CD14-positive monocyte (primary cell): ENCODE data around the gene LRPPRC. TPM values are rescaled to one million over a fixed set of nuclear protein-coding genes. Genes with fewer than 3 reads are reported as not detected.
"Not testable (repeated sequence)": the region's sequence is repeated elsewhere in the genome, so short reads cannot be mapped to it uniquely, and the experiment has no call there.

Experiments
- DNase-seq, 3 donors: peaks; one replicate each; pipeline ENCODE4 v3.0.0-alpha.2; 2011 to 2022
- H2AFZ ChIP-seq: 2 replicates; pipeline ENCODE4 v1.6.0; 2012; ENCODE audit warnings: mild to moderate bottlenecking, low read depth, low read length, inconsistent platforms; ENCODE audit not compliant: insufficient read depth, poor library complexity, severe bottlenecking
- H3K27ac ChIP-seq, 2 donors: 1 replicate in 1 of 2; 2 replicates in 1 of 2; pipeline ENCODE4 v1.5.1; 2012 to 2013; ENCODE audit warnings: low read length in 2 of 2, control low read depth in 1 of 2, inconsistent platforms in 1 of 2, low read depth in 1 of 2, mild to moderate bottlenecking in 1 of 2
- H3K27me3 ChIP-seq, 2 donors: one replicate each; pipeline versions ENCODE4 v1.6.0 to v1.6.1; 2011 to 2013; ENCODE audit warnings: low read length in 2 of 2; ENCODE audit not compliant: control insufficient read depth in 2 of 2, insufficient read depth in 2 of 2
- H3K36me3 ChIP-seq, 2 donors: replicated peaks in 1 of 2; 1 replicate in 1 of 2; 2 replicates in 1 of 2; pipeline versions ENCODE4 v1.5.1 to v1.6.1; 2012 to 2013; ENCODE audit warnings: low read length in 2 of 2, control low read depth in 1 of 2, inconsistent platforms in 1 of 2, mild to moderate bottlenecking in 1 of 2; ENCODE audit not compliant: insufficient read depth in 2 of 2, control insufficient read depth in 1 of 2
- H3K4me1 ChIP-seq, 2 donors: 1 replicate in 1 of 2; 2 replicates in 1 of 2; pipeline versions ENCODE4 v1.5.1 to v1.6.1; 2012 to 2013; ENCODE audit warnings: low read length in 2 of 2, control low read depth in 1 of 2, inconsistent platforms in 1 of 2, mild to moderate bottlenecking in 1 of 2, moderate library complexity in 1 of 2; ENCODE audit not compliant: insufficient read depth in 2 of 2, control insufficient read depth in 1 of 2
- H3K4me2 ChIP-seq: replicated peaks from 2 replicates; pipeline ENCODE3; 2012; ENCODE audit warnings: low read length, moderate library complexity, mild to moderate bottlenecking; ENCODE audit not compliant: poor library complexity, severe bottlenecking; ENCODE audit errors: extremely low read depth
- H3K4me3 ChIP-seq, 3 experiments: fragments of 200-600 bp in 1 of 3; sonication (generic) in 1 of 3; replicated peaks in 1 of 3; 1 replicate in 2 of 3; 2 replicates in 1 of 3; pipeline ENCODE4 v1.5.1; 2011 to 2013; ENCODE audit warnings: low read length in 3 of 3, mild to moderate bottlenecking in 3 of 3, control low read depth in 2 of 3, low read depth in 2 of 3, inconsistent platforms in 1 of 3, moderate library complexity in 1 of 3
- H3K79me2 ChIP-seq: 2 replicates; pipeline ENCODE4 v1.6.0; 2012; ENCODE audit warnings: mild to moderate bottlenecking, control low read depth, inconsistent platforms, low read length, moderate library complexity; ENCODE audit not compliant: insufficient read depth
- H3K9ac ChIP-seq: 2 replicates; pipeline ENCODE4 v1.6.0; 2017; ENCODE audit warnings: low read length, mild to moderate bottlenecking; ENCODE audit not compliant: insufficient read depth, poor library complexity, severe bottlenecking
- H3K9me3 ChIP-seq, 2 donors: replicated peaks in 1 of 2; 1 replicate in 1 of 2; 2 replicates in 1 of 2; pipeline versions ENCODE4 v1.5.1 to v1.6.1; 2012 to 2013; ENCODE audit warnings: low read length in 2 of 2, control low read depth in 1 of 2; ENCODE audit not compliant: control insufficient read depth in 1 of 2, insufficient read depth in 1 of 2
- H4K20me1 ChIP-seq: 2 replicates; pipeline ENCODE4 v1.6.0; 2012; ENCODE audit warnings: mild to moderate bottlenecking, low read length, control low read depth, moderate library complexity; ENCODE audit not compliant: insufficient read depth
- H3K27ac Mint-ChIP-seq, 7 donors: one replicate each; pipeline ENCODE4 v1.8.0; 2020; ENCODE audit warnings: mild to moderate bottlenecking in 7 of 7, mixed read lengths in 7 of 7, moderate library complexity in 6 of 7, inconsistent platforms in 2 of 7
- H3K27me3 Mint-ChIP-seq, 3 donors: one replicate each; pipeline ENCODE4 v1.8.0; 2021 to 2022; ENCODE audit warnings: low read depth in 3 of 3, mild to moderate bottlenecking in 3 of 3, mixed read lengths in 3 of 3, moderate library complexity in 3 of 3, inconsistent platforms in 1 of 3
- H3K36me3 Mint-ChIP-seq, 2 donors: one replicate each; pipeline ENCODE4 v1.8.0; 2020; ENCODE audit warnings: mixed read lengths in 2 of 2, inconsistent platforms in 1 of 2, mild to moderate bottlenecking in 1 of 2
- H3K4me1 Mint-ChIP-seq: one replicate; pipeline ENCODE4 v1.8.0; 2020; ENCODE audit warnings: mild to moderate bottlenecking, mixed read lengths
- H3K4me3 Mint-ChIP-seq, 2 donors: one replicate each; pipeline ENCODE4 v1.8.0; 2020; ENCODE audit warnings: mild to moderate bottlenecking in 2 of 2, mixed read lengths in 2 of 2, moderate library complexity in 1 of 2
- H3K9me3 Mint-ChIP-seq, 7 donors: one replicate each; pipeline ENCODE4 v1.8.0; 2020 to 2022; ENCODE audit warnings: mixed read lengths in 7 of 7, mild to moderate bottlenecking in 6 of 7, moderate library complexity in 6 of 7, inconsistent platforms in 2 of 7
- WGBS: methylation state at CpG from one replicate; pipeline ENCODE4 v1.1.5; 2013; ENCODE audit warnings: missing lambda C conversion rate; ENCODE audit not compliant: insufficient coverage; 5-methylcytosine and 5-hydroxymethylcytosine counted together
- intact Hi-C, 2 donors: fragments of 100-400 bp; cut with micrococcal nuclease; formaldehyde crosslinking; loops; one replicate each; pipeline versions ENCODE4 v1.15.0 to v1.15.1; 2023
- polyA plus RNA-seq, 3 donors: library from polyadenylated mRNA; depleted of rRNA in 1 of 3; unstranded in 2 of 3; stranded (reverse) in 1 of 3; fragments of 300-500 nt in 2 of 3; fragments of >200 nt in 1 of 3; fragmentation: Illumina TruSeq in 2 of 3; gene quantifications; 1 replicate in 2 of 3; 2 replicates in 1 of 3; pipeline ENCODE4 v1.2.3, GENCODE V29; 2012 to 2021
- TF ChIP-seq, protein P1 (sequence below): fragments of 200-600 bp; IDR thresholded peaks from one replicate; pipeline ENCODE4 v1.8.0; 2022; ENCODE audit warnings: antibody characterized with exemption, mild to moderate bottlenecking

LRPPRC gene
- polyA plus RNA-seq, 3 donors, result 15.5 to 25.0 (median 24.8) TPM

DNA sequence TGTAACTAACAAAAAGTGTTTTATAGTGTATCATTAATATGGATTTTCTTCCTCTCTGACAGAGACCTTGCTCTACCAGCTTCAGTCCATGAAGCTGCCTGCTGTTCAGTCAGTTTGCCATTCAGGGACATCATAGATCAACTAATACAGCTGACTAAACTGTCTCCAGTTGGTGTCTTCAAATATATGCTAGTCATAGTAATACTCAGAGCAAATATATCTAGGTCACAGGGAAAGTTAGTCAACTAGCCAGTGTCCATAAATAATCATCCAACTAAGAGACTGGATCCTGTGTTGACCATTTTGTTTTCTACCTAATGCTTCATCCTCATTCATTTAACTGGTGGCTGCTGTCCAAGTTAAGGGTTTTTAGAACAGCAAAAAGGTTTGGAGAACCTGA, 38.2 kb upstream of the LRPPRC start:
- no peaks in the 10 kb centered on the region for H3K36me3 Mint-ChIP-seq
- H3K4me3 Mint-ChIP-seq, result no peak overlapping the region
- no peak overlapping the region for H2AFZ ChIP-seq
- no peak overlapping the region for H3K4me3 ChIP-seq
- no peak overlapping the region for H3K4me2 ChIP-seq
- peaks cover 0 to 2% of the 10 kb centered on the region in 2 donors for H3K27me3 ChIP-seq
- H3K27me3 Mint-ChIP-seq, result peaks cover 0 to 13% (median 7%) of the 10 kb centered on the region in 3 donors
- DNase-seq, result no peak
- no peak overlapping the region for H3K27ac ChIP-seq
- no peaks in the 10 kb centered on the region for H3K9me3 ChIP-seq
- H3K9me3 Mint-ChIP-seq, result peaks cover 0 to 2% (median 0%) of the 10 kb centered on the region in 7 donors
- intact Hi-C loops, result no loop called here
- H3K27ac Mint-ChIP-seq, result peak overlapping the region in 1 of 7 donors; percentile 21
- no peaks in the 10 kb centered on the region for H3K4me1 ChIP-seq
- no peaks in the 10 kb centered on the region for H3K79me2 ChIP-seq
- H3K4me1 Mint-ChIP-seq, result no peaks in the 10 kb centered on the region
- TF ChIP-seq, protein P1, sequence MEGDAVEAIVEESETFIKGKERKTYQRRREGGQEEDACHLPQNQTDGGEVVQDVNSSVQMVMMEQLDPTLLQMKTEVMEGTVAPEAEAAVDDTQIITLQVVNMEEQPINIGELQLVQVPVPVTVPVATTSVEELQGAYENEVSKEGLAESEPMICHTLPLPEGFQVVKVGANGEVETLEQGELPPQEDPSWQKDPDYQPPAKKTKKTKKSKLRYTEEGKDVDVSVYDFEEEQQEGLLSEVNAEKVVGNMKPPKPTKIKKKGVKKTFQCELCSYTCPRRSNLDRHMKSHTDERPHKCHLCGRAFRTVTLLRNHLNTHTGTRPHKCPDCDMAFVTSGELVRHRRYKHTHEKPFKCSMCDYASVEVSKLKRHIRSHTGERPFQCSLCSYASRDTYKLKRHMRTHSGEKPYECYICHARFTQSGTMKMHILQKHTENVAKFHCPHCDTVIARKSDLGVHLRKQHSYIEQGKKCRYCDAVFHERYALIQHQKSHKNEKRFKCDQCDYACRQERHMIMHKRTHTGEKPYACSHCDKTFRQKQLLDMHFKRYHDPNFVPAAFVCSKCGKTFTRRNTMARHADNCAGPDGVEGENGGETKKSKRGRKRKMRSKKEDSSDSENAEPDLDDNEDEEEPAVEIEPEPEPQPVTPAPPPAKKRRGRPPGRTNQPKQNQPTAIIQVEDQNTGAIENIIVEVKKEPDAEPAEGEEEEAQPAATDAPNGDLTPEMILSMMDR, result no peak
- H3K36me3 ChIP-seq, result no peaks in the 10 kb centered on the region
- no peaks in the 10 kb centered on the region for H4K20me1 ChIP-seq
- H3K9ac ChIP-seq, result no peak overlapping the region

DNA sequence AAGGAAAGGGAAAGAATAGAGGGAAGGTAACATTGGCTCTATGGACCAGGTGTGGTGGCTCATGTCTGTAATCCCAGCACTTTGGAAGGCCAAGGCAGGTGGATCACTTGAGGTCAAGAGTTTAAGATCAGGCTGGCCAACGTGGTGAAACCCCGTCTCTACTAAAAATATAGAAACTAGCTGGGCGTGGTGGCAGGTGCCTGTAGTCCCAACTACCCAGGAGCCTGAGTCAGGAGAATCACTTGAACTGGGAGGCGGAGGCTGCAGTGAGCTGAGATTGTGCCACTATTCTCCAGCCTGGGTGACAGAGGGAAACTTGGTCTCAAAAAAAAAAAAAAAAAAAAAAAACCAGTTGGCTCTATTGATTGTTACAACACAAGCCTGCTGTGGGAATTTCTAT, 31.3 kb upstream of the LRPPRC start:
- H3K4me3 ChIP-seq, H2AFZ ChIP-seq, H3K9ac ChIP-seq, H3K27ac Mint-ChIP-seq, H3K27ac ChIP-seq, intact Hi-C loops, H3K36me3 ChIP-seq, H3K9me3 ChIP-seq, H3K4me1 Mint-ChIP-seq, H3K4me2 ChIP-seq, H3K36me3 Mint-ChIP-seq, H3K4me3 Mint-ChIP-seq, H3K79me2 ChIP-seq, DNase-seq, H3K9me3 Mint-ChIP-seq, H4K20me1 ChIP-seq, H3K27me3 ChIP-seq, H3K4me1 ChIP-seq: not testable (repeated sequence)
- peaks cover under 1 to 20% (median 5%) of the 10 kb centered on the region in 3 donors for H3K27me3 Mint-ChIP-seq
- no CpG with 5 or more reads among the region's 4 CpGs for WGBS
